GM11168 (cell line): ENCODE results near the gene FAM117B.
"Not testable (repeated sequence)": the region's sequence is repeated elsewhere in the genome, so short reads cannot be mapped to it uniquely, and the experiment has no call there.

Source experiments
- in situ Hi-C: fragments of 300-500 bp; cut with MboI; formaldehyde crosslinking; loops from one replicate; pipeline ENCODE4 v1.12.0; 2022; ENCODE audit warnings: low sequenced_read_pairs; ENCODE audit not compliant: unreplicated experiment

The FAM117B gene

GRCh38 chr2:202635428-202636212 is 851 bp downstream of the FAM117B start:
- in situ Hi-C loops, result no loop called here

GRCh38 chr2:202636213-202636513 is 1.4 kb downstream of the FAM117B start:
- in situ Hi-C loops, result no loop called here

- in situ Hi-C loops, result no loop called here
These were observed 4.0 kb downstream of the FAM117B start for GRCh38 chr2:202638721-202639120.

GRCh38 chr2:202639231-202639630 is 4.5 kb downstream of the FAM117B start:
- in situ Hi-C loops, result no loop called here

- in situ Hi-C loops, result no loop called here
These were observed 7.8 kb downstream of the FAM117B start for GRCh38 chr2:202642567-202642966.

GRCh38 chr2:202643012-202643858 is 8.5 kb downstream of the FAM117B start:
- in situ Hi-C loops, result no loop called here

GRCh38 chr2:202652119-202652518 is 17.4 kb downstream of the FAM117B start:
- in situ Hi-C loops, result no loop called here

- in situ Hi-C loops, result no loop called here
These were observed 19.1 kb downstream of the FAM117B start for GRCh38 chr2:202653890-202654289.

GRCh38 chr2:202657876-202658275 is 23.1 kb downstream of the FAM117B start:
- in situ Hi-C loops, result no loop called here

GRCh38 chr2:202660796-202661195 is 26.0 kb downstream of the FAM117B start:
- in situ Hi-C loops, result no loop called here

GRCh38 chr2:202669841-202670240 is 35.1 kb downstream of the FAM117B start:
- in situ Hi-C loops, result no loop called here

- in situ Hi-C loops, result no loop called here
These were observed 36.7 kb downstream of the FAM117B start for GRCh38 chr2:202671317-202672035.

- in situ Hi-C loops, result not testable (repeated sequence)
These were observed 40.3 kb downstream of the FAM117B start for GRCh38 chr2:202675097-202675496.

GRCh38 chr2:202679980-202680379 is 45.2 kb downstream of the FAM117B start:
- in situ Hi-C loops, result no loop called here

GRCh38 chr2:202680512-202680911 is 45.7 kb downstream of the FAM117B start:
- in situ Hi-C loops, result no loop called here

GRCh38 chr2:202681688-202682205 is 47.0 kb downstream of the FAM117B start:
- in situ Hi-C loops, result no loop called here

GRCh38 chr2:202682274-202682673 is 47.5 kb downstream of the FAM117B start:
- in situ Hi-C loops, result no loop called here

- in situ Hi-C loops, result no loop called here
These were observed 52.5 kb downstream of the FAM117B start for GRCh38 chr2:202687276-202687675.

- in situ Hi-C loops, result no loop called here
These were observed 54.7 kb downstream of the FAM117B start for GRCh38 chr2:202689459-202689858.

- in situ Hi-C loops, result no loop called here
These were observed 55.1 kb downstream of the FAM117B start for GRCh38 chr2:202689898-202690297.
